GM19023 (cell line): ENCODE measurements around the gene SPPL2B.
"Not testable (repeated sequence)": the region's sequence is repeated elsewhere in the genome, so short reads cannot be mapped to it uniquely, and the experiment has no call there.

Experiments used
- ATAC-seq: cut with Tn5 transposase; IDR thresholded peaks from one replicate; pipeline ENCODE4 v1.9.1; 2021; ENCODE audit warnings: mild to moderate bottlenecking, moderate library complexity; ENCODE audit not compliant: unreplicated experiment

Gene SPPL2B, protein sequence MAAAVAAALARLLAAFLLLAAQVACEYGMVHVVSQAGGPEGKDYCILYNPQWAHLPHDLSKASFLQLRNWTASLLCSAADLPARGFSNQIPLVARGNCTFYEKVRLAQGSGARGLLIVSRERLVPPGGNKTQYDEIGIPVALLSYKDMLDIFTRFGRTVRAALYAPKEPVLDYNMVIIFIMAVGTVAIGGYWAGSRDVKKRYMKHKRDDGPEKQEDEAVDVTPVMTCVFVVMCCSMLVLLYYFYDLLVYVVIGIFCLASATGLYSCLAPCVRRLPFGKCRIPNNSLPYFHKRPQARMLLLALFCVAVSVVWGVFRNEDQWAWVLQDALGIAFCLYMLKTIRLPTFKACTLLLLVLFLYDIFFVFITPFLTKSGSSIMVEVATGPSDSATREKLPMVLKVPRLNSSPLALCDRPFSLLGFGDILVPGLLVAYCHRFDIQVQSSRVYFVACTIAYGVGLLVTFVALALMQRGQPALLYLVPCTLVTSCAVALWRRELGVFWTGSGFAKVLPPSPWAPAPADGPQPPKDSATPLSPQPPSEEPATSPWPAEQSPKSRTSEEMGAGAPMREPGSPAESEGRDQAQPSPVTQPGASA

DNA sequence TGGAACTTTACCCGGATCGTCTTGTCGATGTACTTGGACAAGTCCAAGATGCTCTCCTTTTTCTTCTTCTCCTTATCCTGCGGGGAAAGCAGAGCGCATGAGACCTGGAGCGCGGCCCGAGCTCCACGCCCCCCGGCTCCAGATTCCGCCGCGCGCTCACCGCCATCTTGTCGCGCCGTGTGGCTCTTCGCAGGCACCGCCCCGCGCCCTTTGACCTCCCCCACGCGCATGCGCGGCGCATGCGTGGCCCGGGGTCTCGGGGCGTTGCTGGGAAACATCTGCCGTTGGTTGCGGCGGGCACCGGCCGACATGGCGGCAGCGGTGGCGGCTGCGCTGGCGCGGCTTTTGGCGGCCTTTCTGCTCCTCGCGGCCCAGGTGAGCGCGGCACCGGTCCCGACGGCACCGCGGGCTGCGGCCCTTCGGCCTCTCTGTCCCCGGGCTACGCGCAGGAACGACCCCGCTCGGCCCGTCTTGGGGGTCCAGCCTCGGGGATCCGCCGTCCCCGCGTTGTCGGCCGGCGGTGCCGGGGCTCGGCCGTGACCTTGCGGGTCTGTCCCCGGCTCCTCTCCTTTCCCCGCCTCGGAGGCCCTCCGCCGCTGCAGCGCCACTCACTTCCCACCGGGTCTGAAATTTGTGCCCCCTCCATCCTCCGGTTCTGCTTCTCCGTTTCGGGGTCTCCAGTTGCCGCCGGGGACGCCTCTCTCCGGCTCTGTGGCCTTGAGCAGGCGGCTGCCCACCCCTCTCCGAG, at the start of gene SPPL2B, which contains the start of gene LSM7:
Gene SPPL2B, plus strand, starts transcription at position 284 of the 748 bp plus-strand sequence. Its CDS starts 26 bp downstream, at position 310.
Gene LSM7, minus strand, starts transcription at position 186 of the 748 bp plus-strand sequence. Its CDS starts 20 bp downstream, at position 166.
- ATAC-seq, result peak; percentile 68

DNA sequence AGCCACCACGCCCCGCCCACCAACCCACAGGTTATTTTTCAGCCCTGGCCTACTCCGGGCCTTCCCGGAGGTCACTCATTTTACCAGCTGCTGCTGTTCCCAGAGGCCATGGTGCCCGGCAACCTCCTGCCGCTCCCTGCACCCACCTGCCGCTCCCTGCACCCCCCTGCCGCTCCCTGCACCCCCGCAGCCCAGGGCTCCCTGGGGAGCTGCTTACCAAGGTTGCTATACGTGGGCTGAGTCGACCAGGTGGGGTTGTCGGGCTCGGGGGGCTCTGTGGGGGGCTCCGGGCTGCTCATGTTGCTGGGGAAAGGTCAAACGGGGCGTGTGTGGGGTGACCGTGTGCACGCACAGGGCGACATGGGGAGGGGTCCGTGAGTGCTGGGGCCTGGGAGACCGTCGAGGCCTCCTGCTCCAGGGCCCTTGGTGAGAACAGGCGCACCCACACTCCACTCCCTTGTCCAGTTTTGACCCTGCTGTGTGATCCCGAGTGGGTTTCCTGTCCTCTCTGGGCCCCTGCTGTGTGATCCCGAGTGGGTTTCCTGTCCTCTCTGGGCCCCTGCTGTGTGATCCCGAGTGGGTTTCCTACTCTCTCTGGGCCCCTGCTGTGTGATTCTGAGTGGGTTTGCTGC, 47.7 kb upstream of the SPPL2B start:
- no peak for ATAC-seq

DNA sequence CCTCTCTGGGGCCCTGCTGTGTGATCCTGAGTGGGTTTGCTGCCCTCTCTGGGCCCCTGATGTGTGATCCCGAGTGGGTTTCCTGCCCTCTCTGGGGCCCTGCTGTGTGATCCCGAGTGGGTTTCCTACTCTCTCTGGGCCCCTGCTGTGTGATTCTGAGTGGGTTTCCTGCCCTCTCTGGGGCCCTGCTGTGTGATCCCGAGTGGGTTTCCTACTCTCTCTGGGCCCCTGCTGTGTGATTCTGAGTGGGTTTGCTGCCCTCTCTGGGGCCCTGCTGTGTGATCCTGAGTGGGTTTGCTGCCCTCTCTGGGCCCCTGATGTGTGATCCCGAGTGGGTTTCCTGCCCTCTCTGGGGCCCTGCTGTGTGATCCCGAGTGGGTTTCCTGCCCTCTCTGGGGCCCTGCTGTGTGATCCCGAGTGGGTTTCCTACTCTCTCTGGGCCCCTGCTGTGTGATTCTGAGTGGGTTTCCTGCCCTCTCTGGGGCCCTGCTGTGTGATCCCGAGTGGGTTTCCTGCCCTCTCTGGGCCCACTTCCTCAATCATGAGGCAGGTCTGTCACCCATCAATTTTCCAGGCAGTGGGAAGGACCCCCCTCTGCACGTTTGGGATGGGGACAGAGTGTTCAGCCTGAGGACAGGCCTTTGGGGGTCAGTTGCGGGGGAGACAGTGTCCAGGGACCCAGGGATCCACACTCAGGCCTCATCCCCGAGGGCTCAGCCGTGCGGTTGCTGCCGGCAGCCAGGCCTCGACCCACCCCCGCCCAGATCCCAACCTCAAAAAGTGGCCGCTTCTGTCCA, 47.0 kb upstream of the SPPL2B start:
- ATAC-seq, result not testable (repeated sequence)

DNA sequence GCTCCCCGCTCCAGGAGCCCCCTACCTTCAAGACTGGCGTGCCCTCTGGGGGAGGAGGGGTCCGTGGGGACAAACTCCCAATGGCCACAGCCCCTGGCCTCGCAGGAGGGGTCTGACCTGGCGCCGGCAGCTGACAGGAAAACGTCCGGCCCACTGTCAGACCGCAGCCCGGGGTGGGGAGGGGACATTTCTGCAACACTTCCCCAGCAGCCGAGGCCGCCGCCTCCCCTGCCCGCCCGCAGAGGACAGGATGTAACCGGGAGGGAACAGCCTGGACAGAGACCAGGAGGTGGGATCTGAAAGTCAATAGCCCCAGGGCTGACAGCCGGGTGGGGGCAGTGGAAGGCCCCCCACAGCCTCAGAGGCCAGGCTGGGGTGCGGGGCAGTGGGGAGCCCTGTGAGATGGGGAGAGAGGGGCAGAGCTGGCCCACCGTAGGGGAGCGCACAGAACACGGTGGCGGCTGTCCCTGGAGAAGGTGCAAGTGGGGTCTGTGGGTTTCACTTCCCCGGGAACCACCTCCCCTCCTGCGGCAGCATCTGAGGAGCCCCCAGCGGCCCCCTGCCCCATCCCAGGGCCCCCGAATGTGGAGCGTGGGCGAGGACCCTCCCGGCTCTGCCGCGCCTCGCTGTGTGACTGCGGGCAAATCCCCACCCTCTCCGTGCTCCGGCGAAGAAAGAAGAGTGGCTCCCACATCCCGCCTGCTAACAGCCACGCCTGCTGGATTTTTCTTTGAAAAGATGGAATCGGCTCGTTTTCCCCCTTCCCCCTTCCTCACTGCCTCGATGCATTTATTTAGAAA, 46.2 kb upstream of the SPPL2B start, which contains the start of gene PEAK3:
Gene PEAK3, minus strand, starts transcription at position 114 of the 800 bp plus-strand sequence. CDS start 1,244 bp downstream, outside the sequence.
- no peak for ATAC-seq

DNA sequence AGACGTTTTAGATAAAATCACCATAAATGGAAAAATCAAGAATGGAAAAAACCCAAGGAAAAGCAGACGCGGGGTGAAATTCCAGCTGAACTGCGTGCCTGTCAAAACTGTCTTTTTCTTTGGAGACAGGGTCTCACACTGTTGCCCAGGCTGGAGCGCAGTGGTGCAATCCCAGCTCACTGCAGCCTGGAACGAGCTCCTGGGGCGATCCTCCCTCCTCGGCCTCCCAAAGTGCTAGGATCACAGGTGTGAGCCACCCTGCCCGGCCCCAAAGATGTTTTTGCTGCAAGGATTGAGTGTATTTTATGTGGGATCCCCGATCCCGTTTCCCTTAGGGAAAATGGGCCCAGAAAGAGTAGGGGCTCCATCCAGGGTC, 45.6 kb upstream of the SPPL2B start:
- no peak for ATAC-seq

DNA sequence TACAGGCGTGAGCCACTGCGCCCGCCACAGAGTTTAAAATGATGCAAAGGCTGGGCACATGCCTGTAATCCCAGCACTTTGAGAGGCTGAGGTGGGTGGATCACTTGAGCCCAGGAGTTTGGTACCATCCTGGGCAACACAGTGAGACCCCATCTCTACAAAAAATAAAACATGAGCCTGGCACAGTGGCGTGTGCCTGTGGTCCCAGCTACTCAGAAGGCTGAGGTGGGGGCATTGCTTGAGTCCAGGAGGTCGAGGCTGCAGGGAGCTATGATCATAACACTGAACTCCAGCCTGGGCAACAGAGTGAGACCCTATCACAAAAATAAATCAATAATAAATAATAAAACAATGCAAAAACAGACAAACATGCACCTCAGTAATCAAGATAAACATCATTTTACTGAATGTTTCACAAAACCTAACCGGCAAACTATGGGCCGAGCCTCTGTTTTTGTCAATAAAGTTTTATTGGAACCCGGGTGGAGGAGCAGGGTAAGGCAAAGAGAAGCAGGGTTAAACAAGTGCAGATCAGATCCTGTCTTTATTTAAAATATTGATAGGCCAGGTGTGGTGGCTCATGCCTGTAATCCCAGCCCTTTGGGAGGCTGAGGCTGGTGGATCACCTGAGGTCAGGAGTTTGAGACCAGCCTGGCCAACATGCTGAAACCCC, 44.5 kb upstream of the SPPL2B start:
- ATAC-seq, result no peak

DNA sequence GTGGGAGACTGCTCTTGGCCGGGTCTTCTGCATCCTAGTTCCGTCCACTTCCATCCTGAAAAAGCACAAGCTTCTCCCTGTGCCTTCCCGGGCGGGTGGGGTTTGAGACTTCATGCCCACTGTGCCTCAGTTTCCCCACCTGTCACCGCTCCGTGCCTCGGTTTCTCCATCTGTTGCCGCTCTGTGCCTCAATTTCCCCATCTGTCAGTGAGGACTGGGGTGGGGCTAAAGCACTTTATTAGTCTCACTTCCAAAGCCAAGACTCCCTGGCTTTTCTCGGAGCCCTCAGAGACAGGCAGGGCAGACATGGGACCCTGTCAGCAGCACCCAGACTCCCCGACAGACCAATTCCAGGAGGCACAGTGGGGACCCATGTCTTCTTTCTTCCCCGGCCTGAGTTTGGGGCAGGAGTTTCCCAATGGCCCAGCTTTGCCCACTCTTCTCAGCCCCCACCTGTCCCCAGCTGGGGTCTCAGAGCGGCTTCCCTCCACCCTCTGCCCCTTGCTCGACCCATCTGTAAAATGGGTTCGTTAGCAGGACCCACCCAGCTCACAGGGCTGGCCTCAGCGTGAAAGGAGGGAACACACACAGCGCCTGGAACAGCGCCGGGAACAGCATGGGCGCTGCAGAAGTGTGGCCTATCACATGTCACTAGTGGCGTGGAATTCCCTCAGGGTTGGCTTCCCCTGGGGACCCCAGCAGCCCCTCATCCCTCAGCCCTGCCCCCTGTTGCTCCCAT, 41.9 kb upstream of the SPPL2B start:
- ATAC-seq, result no peak

DNA sequence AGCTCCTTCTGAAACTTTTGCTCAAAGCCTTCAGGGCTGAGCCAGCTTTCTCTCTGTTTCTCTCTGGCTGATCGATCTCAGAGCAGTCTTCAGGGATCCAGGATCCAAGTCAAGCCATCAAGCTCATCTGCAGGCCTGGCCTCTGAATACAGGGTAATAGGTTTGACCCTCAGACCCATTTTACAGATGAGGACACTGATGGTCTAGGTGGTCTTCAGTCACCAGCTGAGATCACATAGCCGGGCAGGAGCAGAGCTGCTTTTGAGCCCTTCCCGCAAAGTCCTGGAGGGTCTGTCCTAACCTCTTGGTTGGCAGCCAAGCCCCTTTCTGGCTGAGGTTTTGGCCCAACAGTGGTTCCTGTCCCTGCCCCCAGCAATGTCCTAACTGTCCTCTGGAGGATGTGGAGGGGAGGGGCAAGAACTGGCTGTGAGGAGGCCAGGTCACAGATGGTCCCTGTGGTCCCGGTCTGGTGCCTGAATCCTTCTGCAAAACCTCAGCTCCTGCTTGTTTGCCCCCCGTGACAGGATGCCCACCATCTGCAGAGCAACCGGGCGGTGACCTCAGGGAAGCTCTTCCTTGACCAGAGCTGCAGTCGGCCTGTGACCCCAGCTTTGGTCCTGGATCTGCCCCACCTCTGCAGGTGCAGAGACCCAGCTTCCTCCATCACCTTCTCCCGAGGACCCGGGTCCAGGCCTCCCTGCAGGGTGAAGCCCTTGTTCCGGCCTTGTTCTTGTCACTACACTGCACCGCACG, 40.7 kb upstream of the SPPL2B start:
- ATAC-seq, result no peak

DNA sequence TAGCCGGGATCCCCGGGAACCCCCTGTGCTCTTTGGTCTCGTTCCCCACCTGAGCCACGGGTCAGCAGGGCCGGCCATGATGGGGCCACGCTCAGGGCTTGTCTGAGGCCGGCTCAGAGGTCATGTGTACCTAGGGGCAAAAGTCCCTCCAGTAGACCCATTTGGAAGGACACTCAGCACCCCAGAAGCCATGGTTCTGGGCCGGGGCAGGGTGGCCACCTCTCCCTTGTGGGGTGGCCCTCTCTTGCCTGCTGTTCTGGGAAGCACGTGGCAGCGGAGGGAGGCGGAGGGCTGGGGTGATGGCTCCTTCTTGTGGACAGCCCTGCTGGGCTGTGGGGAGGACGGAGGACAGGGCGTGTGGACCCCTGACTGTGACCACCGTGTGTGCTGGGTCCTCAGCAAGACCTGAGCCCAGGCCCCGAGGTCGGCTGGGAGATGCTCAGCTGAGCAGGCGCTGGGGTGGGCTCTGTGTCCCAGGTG, 40.1 kb upstream of the SPPL2B start:
- ATAC-seq, result no peak

DNA sequence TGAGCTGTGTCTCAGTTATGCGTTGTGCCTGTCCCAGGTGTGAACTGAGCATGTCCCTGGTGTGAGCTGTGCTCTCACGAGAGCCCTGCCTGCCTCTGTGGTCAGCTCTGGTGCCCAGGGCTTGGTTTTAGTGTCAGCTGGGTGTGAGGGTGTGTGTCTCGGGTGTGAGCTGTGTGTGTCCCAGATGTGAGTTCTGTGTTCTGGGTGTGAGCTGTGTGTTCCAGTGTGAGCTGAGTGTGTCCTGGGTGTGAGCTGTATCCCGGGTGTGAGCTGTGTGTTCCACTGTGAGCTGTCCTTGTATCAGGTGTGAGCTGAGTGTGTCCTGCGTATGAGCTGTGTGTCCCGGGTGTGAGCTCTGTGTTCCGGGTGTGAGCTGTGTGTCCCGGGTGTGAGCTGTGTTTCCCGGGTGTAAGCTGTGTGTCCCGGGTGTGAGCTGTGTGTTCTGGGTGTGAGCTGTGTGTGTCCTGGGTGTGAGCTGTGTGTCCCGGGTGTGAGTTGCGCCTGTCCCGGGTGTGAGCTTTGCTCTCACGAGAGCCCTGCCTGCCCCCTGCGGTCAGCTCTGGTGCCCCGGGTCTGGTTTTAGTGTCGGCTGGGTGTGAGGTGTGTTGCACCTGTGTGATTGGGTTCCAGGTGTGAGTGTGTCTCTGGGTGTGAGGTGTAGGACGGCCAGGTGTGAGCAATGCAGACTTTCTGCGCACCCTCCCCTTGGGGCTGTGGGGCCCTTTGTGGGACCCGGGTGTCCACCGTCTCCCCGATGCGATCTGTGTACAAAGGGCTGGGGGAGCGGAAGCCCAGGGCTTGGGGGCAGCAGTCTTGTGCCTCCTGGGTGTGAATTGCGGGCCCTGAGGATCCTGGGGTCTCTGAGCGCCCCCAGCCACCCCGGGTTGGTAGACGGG, 39.4 kb upstream of the SPPL2B start:
- no peak for ATAC-seq

DNA sequence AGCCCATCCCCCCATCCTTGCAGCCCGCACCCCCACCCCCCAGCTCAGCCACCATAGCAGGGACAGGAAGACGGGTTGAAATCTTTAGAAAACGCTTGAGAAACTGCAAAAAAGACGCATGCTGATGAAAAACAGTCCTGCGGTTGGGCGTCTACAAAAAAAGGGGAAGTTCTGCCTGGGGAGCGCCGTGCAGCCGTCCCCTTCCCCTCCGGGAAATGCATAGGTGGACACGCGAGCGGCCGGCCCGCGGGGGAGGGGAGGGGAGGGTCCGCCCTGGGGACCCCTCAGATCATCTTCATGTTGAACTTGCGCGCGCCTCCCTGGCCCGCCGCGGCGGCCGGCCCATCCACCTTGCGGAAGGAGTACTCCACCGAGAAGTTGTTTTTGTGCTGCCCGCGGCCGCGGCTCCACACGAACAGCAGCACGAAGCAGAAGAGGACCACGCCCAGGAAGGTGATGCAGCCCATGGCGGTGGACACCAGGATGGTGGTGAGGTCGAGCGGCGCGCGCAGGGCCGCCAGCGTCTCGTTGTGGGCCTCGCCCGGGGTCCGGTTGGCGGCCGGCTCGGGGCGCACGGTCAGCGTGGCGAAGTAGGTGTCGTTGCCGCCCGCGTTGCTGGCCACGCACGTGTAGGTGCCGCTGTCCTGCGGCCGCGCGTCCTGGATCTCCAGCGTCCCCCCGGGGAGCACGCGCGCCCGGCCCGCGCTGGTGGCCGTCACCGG, 38.6 kb upstream of the SPPL2B start:
- ATAC-seq, result no peak

DNA sequence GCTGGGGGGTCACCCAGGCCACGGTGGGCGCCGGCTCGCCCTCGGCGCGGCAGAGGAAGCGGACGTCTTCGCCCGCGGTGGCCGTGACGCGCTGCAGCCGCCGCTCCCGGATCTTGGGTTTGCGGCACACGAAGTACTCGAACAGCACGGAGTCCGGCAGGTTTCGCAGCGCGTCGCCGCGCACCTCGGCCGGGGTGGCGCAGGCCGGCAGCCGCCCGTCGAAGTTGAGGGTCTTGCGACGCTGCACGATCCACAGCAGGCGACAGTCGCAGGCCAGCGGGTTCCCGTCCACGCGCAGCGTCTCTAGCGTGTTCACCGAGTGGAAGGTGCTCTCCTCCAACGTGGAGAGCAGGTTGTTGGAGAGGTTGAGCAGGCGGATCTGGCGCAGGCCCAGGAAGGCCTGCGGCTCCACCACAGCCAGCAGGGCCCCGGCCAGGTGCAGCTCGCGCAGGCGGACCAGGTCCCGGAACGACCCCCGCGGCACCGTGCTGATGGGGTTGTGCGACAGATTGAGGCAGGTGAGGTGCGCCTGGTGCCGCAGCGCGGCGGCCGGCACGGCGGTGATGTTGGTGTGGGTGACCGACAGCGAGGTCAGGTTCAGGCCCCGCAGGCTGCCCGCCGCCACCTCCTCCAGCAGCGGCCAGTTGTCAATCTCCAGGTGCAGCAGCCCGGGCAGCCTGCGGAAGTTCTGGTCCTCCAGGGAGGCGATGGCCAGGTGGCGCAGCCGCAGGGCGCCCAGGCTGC, 37.9 kb upstream of the SPPL2B start:
- no peak for ATAC-seq

DNA sequence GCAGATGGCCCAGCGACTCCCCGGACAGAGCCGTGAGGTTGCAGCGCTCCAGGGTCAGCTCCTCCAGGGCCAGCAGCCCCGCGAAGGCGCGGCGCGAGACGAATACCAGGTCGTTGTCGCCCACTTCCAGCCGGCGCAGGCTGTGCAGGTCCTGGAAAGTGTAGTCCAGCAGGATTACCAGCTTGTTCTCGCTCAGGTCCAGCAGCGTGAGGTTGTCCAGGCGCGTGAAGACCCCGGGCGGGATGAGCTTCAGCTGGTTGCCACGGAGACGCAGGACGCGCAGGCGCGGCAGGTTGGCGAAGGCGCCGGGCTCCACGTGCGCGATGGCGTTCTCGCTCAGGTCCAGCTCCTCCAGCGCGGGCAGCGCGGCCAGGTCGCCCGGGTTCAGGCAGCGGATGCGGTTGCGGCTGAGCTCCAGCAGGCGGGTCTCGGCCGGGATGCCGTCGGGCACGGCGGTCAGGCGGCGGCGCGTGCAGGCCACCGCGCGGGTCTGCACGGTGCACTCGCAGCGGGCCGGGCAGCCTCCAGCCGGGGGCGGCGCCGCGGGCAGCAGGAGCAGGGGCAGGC, 37.2 kb upstream of the SPPL2B start:
- no peak for ATAC-seq

DNA sequence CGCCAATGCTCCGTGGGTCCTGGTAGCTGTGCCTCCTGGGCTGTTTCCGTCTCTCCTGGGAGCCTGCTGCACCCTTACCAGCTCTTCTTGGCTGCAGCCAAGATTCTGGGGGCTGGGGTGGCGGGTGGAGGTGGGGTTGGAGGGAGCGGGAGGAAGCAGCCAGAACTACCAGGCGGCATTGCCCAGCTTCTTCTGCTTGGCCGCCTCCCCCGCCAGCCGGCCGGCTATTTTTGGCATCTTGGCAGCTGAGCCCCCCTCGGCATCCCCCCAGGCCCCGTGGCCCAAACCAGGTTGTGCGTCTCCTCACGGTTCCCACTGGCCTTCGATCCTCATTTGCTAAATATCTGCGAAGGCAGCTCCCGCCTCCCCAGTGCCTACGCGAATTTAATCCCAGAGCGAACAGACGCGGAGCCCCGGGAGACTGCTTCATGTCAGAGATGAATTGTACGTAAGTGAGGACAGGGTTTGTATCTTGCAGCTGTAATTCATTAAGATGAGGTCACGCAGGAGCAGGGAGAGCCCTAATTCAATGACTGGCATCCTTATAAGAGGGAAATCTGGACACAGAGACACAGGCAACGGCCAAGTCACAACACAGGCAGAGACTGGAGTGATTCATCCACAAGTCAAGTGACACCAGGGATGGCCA, 33.7 kb upstream of the SPPL2B start:
- ATAC-seq, result no peak
